Measurements from ENCODE around the gene AQP6. TPM values are rescaled to one million over a fixed set of nuclear protein-coding genes. Genes with fewer than 3 reads are reported as not detected.

AQP6 gene
- total and polyA plus RNA-seq, 4 donors: 0.39 TPM; not detected in 3

- no peak overlapping the region for H3K4me3 ChIP-seq (ENCODE audit: low read length in 2 of 2)
- H3K4me1 ChIP-seq (ENCODE audit: control insufficient read depth in 1 of 2, insufficient read depth in 2 of 2, low read length in 2 of 2): no peaks in the 10 kb centered on the region
- H3K36me3 ChIP-seq (ENCODE audit: control insufficient read depth in 1 of 2, insufficient read depth in 2 of 2, low read length in 1 of 2): no peaks in the 10 kb centered on the region
- no peaks in the 10 kb centered on the region for H3K27me3 ChIP-seq (ENCODE audit: control insufficient read depth in 1 of 2, insufficient read depth in 2 of 2, low read length in 1 of 2)
- intact Hi-C loops (cut with DNase I): no loop called here
- 55 to 65% methylated on average over 3 of the region's 3 CpGs for WGBS, 2 donors
- H3K27ac ChIP-seq (ENCODE audit: low read depth in 1 of 2, low read length in 2 of 2): no peak overlapping the region
- ATAC-seq (ENCODE audit: low FRiP score) (no peak), DNase-seq (no peak)
- no peaks in the 10 kb centered on the region for H3K9me3 ChIP-seq (ENCODE audit: control insufficient read depth, low read length)
Observed at GRCh38 chr12:49930515-49931288, 42.0 kb upstream of the AQP6 start.

GRCh38 chr12:49932023-49932422 is 40.7 kb upstream of the AQP6 start:
- H3K27me3 ChIP-seq (ENCODE audit: control insufficient read depth in 1 of 2, insufficient read depth in 2 of 2, low read length in 1 of 2): no peaks in the 10 kb centered on the region
- 74% methylated on average over 7 of the region's 7 CpGs for WGBS, 2 donors
- DNase-seq: no peak
- H3K27ac ChIP-seq (ENCODE audit: low read depth in 1 of 2, low read length in 2 of 2): no peak overlapping the region
- no peak overlapping the region for H3K4me3 ChIP-seq (ENCODE audit: low read length in 2 of 2)
- ATAC-seq (ENCODE audit: low FRiP score): no peak
- H3K4me1 ChIP-seq (ENCODE audit: control insufficient read depth in 1 of 2, insufficient read depth in 2 of 2, low read length in 2 of 2): no peaks in the 10 kb centered on the region
- H3K9me3 ChIP-seq (ENCODE audit: control insufficient read depth, low read length): no peaks in the 10 kb centered on the region
- intact Hi-C loops (cut with DNase I): no loop called here
- no peaks in the 10 kb centered on the region for H3K36me3 ChIP-seq (ENCODE audit: control insufficient read depth in 1 of 2, insufficient read depth in 2 of 2, low read length in 1 of 2)

- DNase-seq (no peak), ATAC-seq (ENCODE audit: low FRiP score) (no peak)
- H3K27me3 ChIP-seq (ENCODE audit: control insufficient read depth in 1 of 2, insufficient read depth in 2 of 2, low read length in 1 of 2): no peaks in the 10 kb centered on the region
- no peak overlapping the region for H3K27ac ChIP-seq (ENCODE audit: low read depth in 1 of 2, low read length in 2 of 2)
- H3K4me3 ChIP-seq (ENCODE audit: low read length in 2 of 2): no peak overlapping the region
- intact Hi-C loops (cut with DNase I): no loop called here
- no peaks in the 10 kb centered on the region for H3K36me3 ChIP-seq (ENCODE audit: control insufficient read depth in 1 of 2, insufficient read depth in 2 of 2, low read length in 1 of 2)
- no peaks in the 10 kb centered on the region for H3K9me3 ChIP-seq (ENCODE audit: control insufficient read depth, low read length)
- H3K4me1 ChIP-seq (ENCODE audit: control insufficient read depth in 1 of 2, insufficient read depth in 2 of 2, low read length in 2 of 2): no peaks in the 10 kb centered on the region
- WGBS, 2 donors: 76 to 81% methylated on average over 8 of the region's 8 CpGs
Observed at GRCh38 chr12:49932533-49933130, 40.1 kb upstream of the AQP6 start.

GRCh38 chr12:49933796-49934195 is 39.0 kb upstream of the AQP6 start:
- intact Hi-C loops (cut with DNase I): no loop called here
- no peaks in the 10 kb centered on the region for H3K9me3 ChIP-seq (ENCODE audit: control insufficient read depth, low read length)
- DNase-seq (no peak), ATAC-seq (ENCODE audit: low FRiP score) (no peak)
- no peaks in the 10 kb centered on the region for H3K4me1 ChIP-seq (ENCODE audit: control insufficient read depth in 1 of 2, insufficient read depth in 2 of 2, low read length in 2 of 2)
- H3K27me3 ChIP-seq (ENCODE audit: control insufficient read depth in 1 of 2, insufficient read depth in 2 of 2, low read length in 1 of 2): no peaks in the 10 kb centered on the region
- H3K27ac ChIP-seq (ENCODE audit: low read depth in 1 of 2, low read length in 2 of 2): no peak overlapping the region
- 87 to 90% methylated on average over 5 of the region's 5 CpGs for WGBS, 2 donors
- no peak overlapping the region for H3K4me3 ChIP-seq (ENCODE audit: low read length in 2 of 2)
- H3K36me3 ChIP-seq (ENCODE audit: control insufficient read depth in 1 of 2, insufficient read depth in 2 of 2, low read length in 1 of 2): no peaks in the 10 kb centered on the region

- 93 to 94% methylated on average over 3 of the region's 3 CpGs for WGBS, 2 donors
Observed at GRCh38 chr12:49934505-49934904, 38.2 kb upstream of the AQP6 start.

GRCh38 chr12:49936925-49937324 is 35.8 kb upstream of the AQP6 start:
- Histone ChIP-seq H3K4me3 (ENCODE audit: low read length in 2 of 2) (no peak overlapping the region), H3K9me3 (ENCODE audit: control insufficient read depth, low read length) (no peaks in the 10 kb centered on the region), H3K27me3 (ENCODE audit: control insufficient read depth in 1 of 2, insufficient read depth in 2 of 2, low read length in 1 of 2) (no peaks in the 10 kb centered on the region), H3K27ac (ENCODE audit: low read depth in 1 of 2, low read length in 2 of 2) (no peak overlapping the region), H3K36me3 (ENCODE audit: control insufficient read depth in 1 of 2, insufficient read depth in 2 of 2, low read length in 1 of 2) (no peaks in the 10 kb centered on the region), H3K4me1 (ENCODE audit: control insufficient read depth in 1 of 2, insufficient read depth in 2 of 2, low read length in 2 of 2) (no peaks in the 10 kb centered on the region)
- no peak for DNase-seq
- ATAC-seq (ENCODE audit: low FRiP score): no peak
- WGBS, 2 donors: 88 to 91% methylated on average over 3 of the region's 3 CpGs
- intact Hi-C loops (cut with DNase I): no loop called here

More at GRCh38 chr12:49934505-49934904, 38.2 kb upstream of the AQP6 start:
- Histone ChIP-seq H3K9me3 (ENCODE audit: control insufficient read depth, low read length) (no peaks in the 10 kb centered on the region), H3K4me3 (ENCODE audit: low read length in 2 of 2) (no peak overlapping the region), H3K36me3 (ENCODE audit: control insufficient read depth in 1 of 2, insufficient read depth in 2 of 2, low read length in 1 of 2) (no peaks in the 10 kb centered on the region), H3K27ac (ENCODE audit: low read depth in 1 of 2, low read length in 2 of 2) (no peak overlapping the region), H3K27me3 (ENCODE audit: control insufficient read depth in 1 of 2, insufficient read depth in 2 of 2, low read length in 1 of 2) (no peaks in the 10 kb centered on the region), H3K4me1 (ENCODE audit: control insufficient read depth in 1 of 2, insufficient read depth in 2 of 2, low read length in 2 of 2) (no peaks in the 10 kb centered on the region)
- DNase-seq (no peak), ATAC-seq (ENCODE audit: low FRiP score) (no peak)
- intact Hi-C loops (cut with DNase I): no loop called here

- Histone ChIP-seq H3K27ac (ENCODE audit: low read depth in 1 of 2, low read length in 2 of 2) (no peak overlapping the region), H3K4me1 (ENCODE audit: control insufficient read depth in 1 of 2, insufficient read depth in 2 of 2, low read length in 2 of 2) (no peaks in the 10 kb centered on the region), H3K4me3 (ENCODE audit: low read length in 2 of 2) (no peak overlapping the region), H3K36me3 (ENCODE audit: control insufficient read depth in 1 of 2, insufficient read depth in 2 of 2, low read length in 1 of 2) (no peaks in the 10 kb centered on the region), H3K27me3 (ENCODE audit: control insufficient read depth in 1 of 2, insufficient read depth in 2 of 2, low read length in 1 of 2) (no peaks in the 10 kb centered on the region), H3K9me3 (ENCODE audit: control insufficient read depth, low read length) (no peaks in the 10 kb centered on the region)
- ATAC-seq (ENCODE audit: low FRiP score) (no peak), DNase-seq (no peak)
- intact Hi-C loops (cut with DNase I): no loop called here
- WGBS, 2 donors: 87% methylated on average over 8 of the region's 8 CpGs
Observed at GRCh38 chr12:49937639-49938300, 35.0 kb upstream of the AQP6 start.

GRCh38 chr12:49939307-49939706 is 33.4 kb upstream of the AQP6 start:
- no peak for ATAC-seq (ENCODE audit: low FRiP score)

GRCh38 chr12:49939707-49940106 is 33.0 kb upstream of the AQP6 start:
- H3K4me3 ChIP-seq (ENCODE audit: low read length in 2 of 2): no peak overlapping the region
- no peak overlapping the region for H3K27ac ChIP-seq (ENCODE audit: low read depth in 1 of 2, low read length in 2 of 2)
- intact Hi-C loops (cut with DNase I): no loop called here
- ATAC-seq (ENCODE audit: low FRiP score) (no peak), DNase-seq (peak in 1 of 2 donors; percentile 42)
- H3K9me3 ChIP-seq (ENCODE audit: control insufficient read depth, low read length): no peaks in the 10 kb centered on the region
- 100% methylated on average over 1 of the region's 1 CpG for WGBS, 2 donors
- no peaks in the 10 kb centered on the region for H3K36me3 ChIP-seq (ENCODE audit: control insufficient read depth in 1 of 2, insufficient read depth in 2 of 2, low read length in 1 of 2)
- H3K4me1 ChIP-seq (ENCODE audit: control insufficient read depth in 1 of 2, insufficient read depth in 2 of 2, low read length in 2 of 2): no peaks in the 10 kb centered on the region
- H3K27me3 ChIP-seq (ENCODE audit: control insufficient read depth in 1 of 2, insufficient read depth in 2 of 2, low read length in 1 of 2): no peaks in the 10 kb centered on the region

More at GRCh38 chr12:49939307-49939706, 33.4 kb upstream of the AQP6 start:
- Histone ChIP-seq H3K27me3 (ENCODE audit: control insufficient read depth in 1 of 2, insufficient read depth in 2 of 2, low read length in 1 of 2) (no peaks in the 10 kb centered on the region), H3K9me3 (ENCODE audit: control insufficient read depth, low read length) (no peaks in the 10 kb centered on the region), H3K27ac (ENCODE audit: low read depth in 1 of 2, low read length in 2 of 2) (no peak overlapping the region), H3K4me3 (ENCODE audit: low read length in 2 of 2) (no peak overlapping the region), H3K4me1 (ENCODE audit: control insufficient read depth in 1 of 2, insufficient read depth in 2 of 2, low read length in 2 of 2) (no peaks in the 10 kb centered on the region), H3K36me3 (ENCODE audit: control insufficient read depth in 1 of 2, insufficient read depth in 2 of 2, low read length in 1 of 2) (no peaks in the 10 kb centered on the region)
- DNase-seq: no peak
- intact Hi-C loops (cut with DNase I): no loop called here

Measured in aorta (tissue), 5 donors.